ENCODE measurements around the gene LRRC55.

LRRC55 gene

DNA sequence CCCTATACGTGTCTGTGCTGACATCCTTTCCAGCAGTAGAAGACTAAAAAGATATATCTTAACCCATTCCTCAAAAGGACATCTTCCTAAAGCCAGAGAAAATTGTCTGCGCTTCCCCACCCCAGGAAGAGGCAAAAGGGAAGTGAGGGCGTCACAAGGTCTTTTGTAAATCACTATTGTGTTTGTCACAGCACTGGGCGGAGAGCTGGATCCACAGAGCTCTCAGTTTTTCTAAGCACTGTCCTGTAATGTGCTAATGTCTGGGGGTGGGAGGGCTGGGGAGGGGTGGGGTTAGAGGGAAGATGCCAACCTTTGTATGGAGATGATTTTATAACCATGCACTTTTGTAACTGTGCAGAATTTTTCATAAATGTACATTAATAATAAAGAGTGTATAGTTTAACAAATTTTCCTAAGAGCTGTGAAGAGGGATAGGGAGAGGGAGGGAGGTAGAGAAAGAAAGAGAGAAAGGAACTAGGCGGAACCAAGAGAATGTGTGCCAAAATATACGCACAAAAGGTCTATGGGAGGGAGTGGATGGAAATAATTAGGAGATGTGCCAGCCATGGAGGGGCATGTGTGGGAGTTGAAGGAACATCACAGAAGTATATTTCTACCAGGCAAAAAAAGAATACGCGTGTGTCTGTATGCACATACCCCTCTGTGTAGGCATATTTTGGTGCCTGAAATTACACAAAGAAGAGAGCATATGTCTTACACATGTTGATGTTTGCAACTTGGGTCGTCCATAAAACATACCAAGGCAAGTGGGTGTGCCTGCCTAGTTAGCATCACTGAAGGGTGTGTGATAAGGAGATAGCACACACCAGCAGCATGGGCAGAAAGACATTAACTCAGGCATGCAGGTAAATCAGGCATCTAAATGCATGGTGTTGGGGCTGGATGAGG is 9.8 kb downstream of the LRRC55 start:
- no peak for FAIRE-seq
- TF ChIP-seq POLR2AphosphoS5 (IDR thresholded peaks at IDR 0.05; ENCODE audit: low read depth, low read length) (no peak), SPI1 (IDR thresholded peaks at IDR 0.05; ENCODE audit: low read depth, low read length) (no peak), POU2F2 (IDR thresholded peaks at IDR 0.05; ENCODE audit: low read depth, low read length) (no peak), PAX5 (IDR thresholded peaks at IDR 0.05; ENCODE audit: insufficient read depth, low read length, severe bottlenecking) (no peak), POLR2A (IDR thresholded peaks at IDR 0.05; ENCODE audit: low read depth, low read length) (no peak), TAF1 (IDR thresholded peaks at IDR 0.05; ENCODE audit: low read depth, low read length) (no peak)
- no peak for DNase-seq (ENCODE audit: insufficient read length, low spot score)

DNA sequence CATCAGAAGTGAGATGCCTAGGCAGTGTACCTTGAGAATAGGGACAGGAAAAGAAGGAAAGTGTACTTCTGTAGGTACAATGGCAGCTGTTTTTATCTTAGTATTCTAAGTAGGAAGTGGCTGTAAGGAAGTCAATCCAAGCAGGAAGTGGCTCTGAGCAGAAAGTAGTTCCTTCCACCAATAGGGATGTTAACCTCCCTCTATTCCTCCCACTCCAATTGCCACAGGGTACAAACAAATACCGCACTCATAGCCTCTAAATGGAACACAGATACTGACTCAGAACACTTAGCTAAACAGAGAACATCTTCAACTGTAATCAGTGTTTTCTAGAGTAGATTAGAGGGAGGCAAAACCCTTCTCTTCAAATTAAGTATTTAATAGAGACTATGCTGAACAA is 10.6 kb downstream of the LRRC55 start:
- FAIRE-seq = no peak
- DNase-seq (ENCODE audit: insufficient read length, low spot score) = no peak
- TF ChIP-seq SPI1 (IDR thresholded peaks at IDR 0.05; ENCODE audit: low read depth, low read length) = no peak
- no peak for TF ChIP-seq POLR2AphosphoS5 (IDR thresholded peaks at IDR 0.05; ENCODE audit: low read depth, low read length)
- TF ChIP-seq TAF1 (IDR thresholded peaks at IDR 0.05; ENCODE audit: low read depth, low read length) = no peak
- no peak for TF ChIP-seq PAX5 (IDR thresholded peaks at IDR 0.05; ENCODE audit: insufficient read depth, low read length, severe bottlenecking)
- TF ChIP-seq POLR2A (IDR thresholded peaks at IDR 0.05; ENCODE audit: low read depth, low read length) = no peak
- TF ChIP-seq POU2F2 (IDR thresholded peaks at IDR 0.05; ENCODE audit: low read depth, low read length) = no peak

DNA sequence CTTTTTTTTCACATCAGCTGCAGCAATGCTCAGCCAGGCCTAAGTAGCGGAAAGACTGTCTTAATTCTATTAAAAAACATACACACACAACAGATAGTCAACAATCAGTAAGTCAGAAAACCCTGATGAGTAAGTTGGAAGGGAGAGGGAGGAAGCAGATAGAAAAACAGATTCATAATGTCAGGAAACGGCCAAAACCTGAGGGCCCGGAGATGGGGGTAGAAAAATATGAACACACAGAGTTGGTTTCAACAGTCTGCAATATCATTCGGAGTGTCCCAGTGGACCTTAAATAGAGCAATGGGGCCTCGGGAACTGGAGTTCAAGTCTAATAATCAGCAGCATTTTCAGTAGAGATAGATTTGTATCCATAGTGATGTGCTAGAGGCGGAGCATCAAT is 14.8 kb downstream of the LRRC55 start:
- no peak for TF ChIP-seq POLR2AphosphoS5 (IDR thresholded peaks at IDR 0.05; ENCODE audit: low read depth, low read length)
- TF ChIP-seq POLR2A (IDR thresholded peaks at IDR 0.05; ENCODE audit: low read depth, low read length) = no peak
- FAIRE-seq = no peak
- DNase-seq (ENCODE audit: insufficient read length, low spot score) = no peak

DNA sequence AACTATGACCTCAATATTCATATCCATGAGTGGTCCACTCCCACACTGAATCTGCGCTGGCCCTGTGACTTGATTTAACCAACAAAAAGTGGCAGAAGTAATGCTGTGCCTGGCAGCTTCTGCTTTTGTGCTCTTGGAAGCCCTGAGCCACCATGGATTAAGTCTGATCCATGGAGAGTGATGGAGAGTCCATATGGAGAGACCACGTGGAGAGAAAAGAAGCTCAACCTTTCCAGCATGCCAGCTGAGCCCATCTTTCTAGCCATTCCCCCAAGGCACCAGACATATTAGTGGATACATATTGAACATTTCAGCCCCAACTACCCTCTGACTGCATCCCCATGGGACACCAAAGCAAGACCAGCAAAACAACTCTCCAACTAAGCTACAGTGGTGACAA is 16.0 kb downstream of the LRRC55 start:
- TF ChIP-seq POLR2AphosphoS5 (IDR thresholded peaks at IDR 0.05; ENCODE audit: low read depth, low read length) = no peak
- TF ChIP-seq SPI1 (IDR thresholded peaks at IDR 0.05; ENCODE audit: low read depth, low read length) = no peak
- TF ChIP-seq PAX5 (IDR thresholded peaks at IDR 0.05; ENCODE audit: insufficient read depth, low read length, severe bottlenecking) = no peak
- no peak for TF ChIP-seq TAF1 (IDR thresholded peaks at IDR 0.05; ENCODE audit: low read depth, low read length)
- no peak for TF ChIP-seq POLR2A (IDR thresholded peaks at IDR 0.05; ENCODE audit: low read depth, low read length)
- TF ChIP-seq POU2F2 (IDR thresholded peaks at IDR 0.05; ENCODE audit: low read depth, low read length) = no peak
- no peak for DNase-seq (ENCODE audit: insufficient read length, low spot score)
- no peak for FAIRE-seq

DNA sequence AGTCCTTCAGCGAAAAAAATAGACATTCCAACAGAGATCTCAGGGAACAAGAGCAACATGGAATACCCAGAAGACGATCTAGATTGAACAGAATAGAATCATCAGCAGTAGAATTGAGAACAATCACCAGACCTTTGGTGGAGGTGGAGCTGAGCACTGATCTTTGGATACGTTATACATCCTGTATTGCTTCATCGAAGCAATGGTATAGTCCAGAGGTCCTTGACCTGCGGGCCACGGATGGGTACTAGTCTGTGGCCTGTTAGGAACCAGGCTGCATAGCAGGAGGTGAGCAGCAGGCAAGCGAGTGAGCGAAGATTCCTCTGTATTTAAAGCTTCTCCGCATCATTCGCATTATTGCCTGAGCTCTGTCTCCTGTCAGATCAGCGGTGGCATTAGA is 17.6 kb downstream of the LRRC55 start:
- no peak for FAIRE-seq

DNA sequence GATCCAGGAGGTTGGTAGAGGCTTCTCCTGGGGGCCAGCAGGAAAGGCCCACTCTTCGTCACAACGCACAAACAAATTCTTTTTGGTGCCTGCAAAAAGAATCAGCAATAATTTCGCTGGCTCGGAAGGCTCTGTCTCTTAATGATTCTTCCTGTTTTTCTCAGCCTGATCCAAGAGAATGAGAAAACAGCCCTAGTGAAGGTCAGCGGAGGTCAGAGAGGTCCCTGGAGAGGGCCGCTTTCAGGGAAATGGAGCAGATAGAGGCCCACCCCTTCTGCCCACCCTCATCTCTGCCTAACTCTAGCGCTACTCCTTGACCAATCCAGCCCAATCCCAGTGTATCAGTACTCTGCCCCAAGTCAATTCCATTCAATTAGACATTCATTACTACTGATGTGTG is 19.2 kb downstream of the LRRC55 start:
- DNase-seq (ENCODE audit: insufficient read length, low spot score) = no peak
- no peak for FAIRE-seq
- TF ChIP-seq POLR2A (IDR thresholded peaks at IDR 0.05; ENCODE audit: low read depth, low read length) (no peak), POU2F2 (IDR thresholded peaks at IDR 0.05; ENCODE audit: low read depth, low read length) (no peak), SPI1 (IDR thresholded peaks at IDR 0.05; ENCODE audit: low read depth, low read length) (no peak), TAF1 (IDR thresholded peaks at IDR 0.05; ENCODE audit: low read depth, low read length) (no peak), POLR2AphosphoS5 (IDR thresholded peaks at IDR 0.05; ENCODE audit: low read depth, low read length) (no peak), PAX5 (IDR thresholded peaks at IDR 0.05; ENCODE audit: insufficient read depth, low read length, severe bottlenecking) (no peak)

More for the DNA sequence above, 17.6 kb downstream of the LRRC55 start:
- TF ChIP-seq SPI1 (IDR thresholded peaks at IDR 0.05; ENCODE audit: low read depth, low read length) (no peak), TAF1 (IDR thresholded peaks at IDR 0.05; ENCODE audit: low read depth, low read length) (no peak), POLR2AphosphoS5 (IDR thresholded peaks at IDR 0.05; ENCODE audit: low read depth, low read length) (no peak), PAX5 (IDR thresholded peaks at IDR 0.05; ENCODE audit: insufficient read depth, low read length, severe bottlenecking) (no peak), POU2F2 (IDR thresholded peaks at IDR 0.05; ENCODE audit: low read depth, low read length) (no peak), POLR2A (IDR thresholded peaks at IDR 0.05; ENCODE audit: low read depth, low read length) (no peak)
- no peak for DNase-seq (ENCODE audit: insufficient read length, low spot score)

DNA sequence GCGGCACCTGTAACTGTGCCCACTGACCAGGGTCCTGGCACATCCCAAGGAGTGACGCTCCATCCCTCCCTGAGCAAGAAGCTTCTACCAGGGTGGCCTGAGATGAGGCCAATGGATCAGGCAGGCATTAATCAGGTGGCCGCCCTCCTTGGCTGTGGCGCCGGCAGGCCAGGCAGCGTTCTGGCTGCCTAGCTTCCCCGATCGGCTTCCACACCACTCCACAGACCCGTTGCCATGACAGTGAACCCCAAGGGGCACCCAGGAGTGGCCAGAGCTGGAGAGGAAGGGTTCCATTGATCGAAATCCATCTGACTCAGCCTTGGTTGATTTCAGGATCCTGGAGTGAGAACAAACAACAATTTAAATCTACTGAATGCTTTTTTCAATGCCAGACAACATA is 20.5 kb downstream of the LRRC55 start:
- TF ChIP-seq PAX5 (IDR thresholded peaks at IDR 0.05; ENCODE audit: insufficient read depth, low read length, severe bottlenecking) (no peak), POU2F2 (IDR thresholded peaks at IDR 0.05; ENCODE audit: low read depth, low read length) (no peak)
- FAIRE-seq (no peak), DNase-seq (ENCODE audit: insufficient read length, low spot score) (no peak)

DNA sequence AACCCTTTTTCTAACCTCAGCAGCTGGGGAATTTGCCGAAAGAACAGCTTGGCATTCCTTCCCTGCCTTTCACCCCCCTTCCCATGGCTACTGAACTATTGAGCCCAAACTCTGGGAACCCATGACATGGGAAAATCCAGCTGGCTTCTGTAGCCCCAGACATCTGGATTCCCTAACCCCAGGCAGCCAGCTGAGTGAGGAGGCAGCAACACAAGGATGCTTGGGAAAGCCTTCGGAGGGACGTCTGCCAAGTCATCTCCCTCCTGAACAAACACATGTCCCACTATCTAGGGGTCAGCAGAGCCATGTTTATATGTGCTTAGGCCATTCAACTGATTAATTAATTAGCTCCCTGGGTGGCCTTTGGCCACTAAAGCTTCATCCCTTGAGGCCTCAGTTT is 21.6 kb downstream of the LRRC55 start:
- DNase-seq (ENCODE audit: insufficient read length, low spot score) (no peak), FAIRE-seq (no peak)
- TF ChIP-seq PAX5 (IDR thresholded peaks at IDR 0.05; ENCODE audit: insufficient read depth, low read length, severe bottlenecking) = no peak

DNA sequence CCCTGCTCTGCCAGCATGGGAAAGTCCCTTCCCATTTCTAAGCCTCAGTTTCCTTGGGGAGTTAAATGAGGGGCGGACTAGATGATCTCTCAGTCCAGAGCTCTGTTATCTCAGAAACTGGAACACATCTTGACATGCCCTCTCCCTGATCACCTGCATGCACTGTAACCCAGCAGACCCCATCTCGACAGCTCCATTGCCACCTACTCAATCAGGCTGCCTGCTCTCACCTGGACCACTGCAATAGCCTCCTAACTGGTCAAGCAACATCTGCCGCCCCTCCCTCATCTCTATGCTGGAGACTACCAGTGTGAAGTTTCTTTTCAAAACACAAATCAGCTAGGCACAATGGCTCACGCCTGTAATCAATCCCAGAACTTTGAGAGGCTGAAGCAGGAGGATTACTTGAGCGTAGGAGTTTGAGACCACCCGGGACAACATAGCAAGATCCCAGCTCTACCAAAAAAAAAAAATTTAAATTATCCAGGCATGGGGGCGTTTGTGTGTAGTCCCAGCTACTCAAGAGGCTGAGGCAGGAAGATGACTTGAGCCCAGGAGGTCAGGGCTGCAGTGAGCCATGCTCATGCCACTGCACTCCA is 22.2 kb downstream of the LRRC55 start:
- no peak for DNase-seq (ENCODE audit: insufficient read length, low spot score)
- TF ChIP-seq POLR2AphosphoS5 (IDR thresholded peaks at IDR 0.05; ENCODE audit: low read depth, low read length) = no peak
- no peak for TF ChIP-seq TAF1 (IDR thresholded peaks at IDR 0.05; ENCODE audit: low read depth, low read length)
- no peak for TF ChIP-seq PAX5 (IDR thresholded peaks at IDR 0.05; ENCODE audit: insufficient read depth, low read length, severe bottlenecking)
- no peak for TF ChIP-seq POLR2A (IDR thresholded peaks at IDR 0.05; ENCODE audit: low read depth, low read length)
- TF ChIP-seq SPI1 (IDR thresholded peaks at IDR 0.05; ENCODE audit: low read depth, low read length) = no peak
- no peak for TF ChIP-seq POU2F2 (IDR thresholded peaks at IDR 0.05; ENCODE audit: low read depth, low read length)
- no peak for FAIRE-seq

DNA sequence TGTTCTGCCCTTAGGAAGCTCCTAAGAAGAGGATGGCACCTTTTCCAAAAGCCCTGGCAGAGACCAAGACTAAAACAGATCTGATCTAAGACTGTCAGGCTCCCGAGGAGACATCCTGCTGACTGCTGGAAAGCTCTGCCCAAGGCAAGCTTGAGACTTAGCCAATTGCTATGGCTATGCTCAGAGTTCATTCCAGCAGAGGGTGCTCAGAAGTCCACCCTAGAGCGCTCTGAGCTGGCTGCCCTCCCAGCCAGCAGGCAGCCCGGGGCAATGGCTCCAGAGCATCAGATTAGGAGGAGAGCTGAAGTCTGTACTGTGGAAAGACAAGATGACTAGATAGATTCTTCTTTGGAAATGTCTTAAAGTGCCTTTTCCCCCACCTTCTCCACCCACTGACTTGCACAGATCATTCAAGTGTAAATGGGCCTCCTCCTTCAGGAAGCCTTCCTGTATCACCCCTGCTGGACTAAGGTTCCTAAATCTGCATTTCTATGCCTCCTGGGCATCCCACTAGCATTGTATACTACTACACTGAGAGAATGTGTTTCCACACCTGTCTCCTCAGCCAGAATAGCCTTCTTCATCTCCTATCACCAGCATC is 23.4 kb downstream of the LRRC55 start:
- no peak for DNase-seq (ENCODE audit: insufficient read length, low spot score)
- TF ChIP-seq PAX5 (IDR thresholded peaks at IDR 0.05; ENCODE audit: insufficient read depth, low read length, severe bottlenecking) = no peak
- FAIRE-seq = no peak

All from GM12891 (cell line).